HEK293 (cell line): ENCODE data around the gene TBC1D9B.
A peak's percentile ranks its signal among the peaks of the same experiment; 100 is the strongest.

Experiments
- CTCF ChIA-PET: fragments of 350-600 bp; formaldehyde crosslinking; extraction: SDS; loops from one replicate; lab custom pipeline; 2021; ENCODE audit warnings: antibody characterized with exemption; lab: Yijun Ruan, JAX
- POLR2A ChIA-PET: fragments of 300-600 bp; formaldehyde crosslinking; extraction: SDS; loops from one replicate; lab custom pipeline; 2020; ENCODE audit warnings: antibody characterized with exemption, inconsistent platforms; lab: Yijun Ruan, JAX
- H3K27ac ChIP-seq: fragments of 200-500 bp; sonication (Bioruptor generic); 2 replicates; pipeline ENCODE4 v1.5.1; 2014; ENCODE audit warnings: low read depth, low read length, control low read depth, inconsistent platforms; ENCODE audit errors: extremely low read depth
- H3K36me3 ChIP-seq, 2 experiments: fragments of 200-500 bp in 1 of 2; sonication (Bioruptor generic) in 1 of 2; 1 replicate in 1 of 2; 2 replicates in 1 of 2; pipeline ENCODE4 v1.5.1; 2014 to 2017; ENCODE audit warnings: inconsistent platforms in 2 of 2, low read length in 2 of 2; ENCODE audit not compliant: control insufficient read depth in 2 of 2, insufficient read depth in 1 of 2
- H3K4me1 ChIP-seq: fragments of 200-500 bp; sonication (Bioruptor generic); 2 replicates; pipeline ENCODE4 v1.5.1; 2014; ENCODE audit warnings: mild to moderate bottlenecking, low read length, inconsistent platforms; ENCODE audit not compliant: control insufficient read depth, insufficient read depth
- H3K4me3 ChIP-seq: 2 replicates; pipeline ENCODE4 v1.5.1; 2011; ENCODE audit warnings: low read depth, mild to moderate bottlenecking, control low read depth, low read length, moderate library complexity
- H3K9me3 ChIP-seq: fragments of 200-500 bp; sonication (Bioruptor generic); 2 replicates; pipeline ENCODE4 v1.5.1; 2014; ENCODE audit warnings: low read depth, low read length, inconsistent platforms; ENCODE audit not compliant: control insufficient read depth, insufficient read depth
- EGR2 ChIP-seq: fragments of 450-650 bp; formaldehyde crosslinking; IDR thresholded peaks from 2 replicates; pipeline ENCODE4 v1.5.1; 2016; ENCODE audit warnings: low read depth, missing biosample characterization, missing genetic modification characterization
- HOXA7 ChIP-seq: sonication (generic); formaldehyde crosslinking; IDR thresholded peaks from 2 replicates; pipeline ENCODE4 v1.8.1; 2022; ENCODE audit warnings: missing genetic modification reagents, borderline replicate concordance
- MZF1 ChIP-seq: fragments of 450-650 bp; formaldehyde crosslinking; IDR thresholded peaks from 2 replicates; pipeline ENCODE4 v1.5.1; 2017; ENCODE audit warnings: missing biosample characterization, missing genetic modification characterization, borderline replicate concordance
- SALL2 ChIP-seq: fragments of 450-650 bp; formaldehyde crosslinking; IDR thresholded peaks from 2 replicates; pipeline ENCODE4 v1.5.0; 2017; ENCODE audit warnings: missing biosample characterization, mild to moderate bottlenecking, missing genetic modification characterization, borderline replicate concordance
- YY2 ChIP-seq: fragments of 450-650 bp; formaldehyde crosslinking; IDR thresholded peaks from 2 replicates; pipeline ENCODE4 v1.5.1; 2016; ENCODE audit warnings: missing biosample characterization, missing genetic modification characterization
- ZBTB6 ChIP-seq: fragments of 450-650 bp; formaldehyde crosslinking; IDR thresholded peaks from 2 replicates; pipeline ENCODE4 v1.5.1; 2017; ENCODE audit warnings: missing biosample characterization, missing genetic modification characterization
- ZBTB7A ChIP-seq: fragments of 450-650 bp; formaldehyde crosslinking; IDR thresholded peaks from 2 replicates; pipeline ENCODE4 v1.5.1; 2016; ENCODE audit warnings: low read depth, missing biosample characterization, missing genetic modification characterization
- ZFHX2 ChIP-seq: fragments of 450-650 bp; formaldehyde crosslinking; conservative IDR thresholded peaks from 2 replicates; pipeline ENCODE4 v1.5.1; 2016; ENCODE audit warnings: missing biosample characterization, missing genetic modification characterization
- ZNF133 ChIP-seq: fragments of 450-650 bp; formaldehyde crosslinking; IDR thresholded peaks from 2 replicates; pipeline ENCODE4 v1.5.1; 2016; ENCODE audit warnings: missing biosample characterization, missing genetic modification characterization
- ZNF140 ChIP-seq: fragments of 450-650 bp; formaldehyde crosslinking; IDR thresholded peaks from 2 replicates; pipeline ENCODE4 v1.5.1; 2016; ENCODE audit warnings: missing biosample characterization, missing genetic modification characterization
- ZNF239 ChIP-seq: fragments of 450-650 bp; formaldehyde crosslinking; IDR thresholded peaks from 2 replicates; pipeline ENCODE4 v1.5.1; 2016; ENCODE audit warnings: missing biosample characterization, missing genetic modification characterization
- ZNF416 ChIP-seq: fragments of 450-650 bp; formaldehyde crosslinking; IDR thresholded peaks from 2 replicates; pipeline ENCODE4 v1.5.1; 2016; ENCODE audit warnings: missing biosample characterization, missing genetic modification characterization
- ZNF48 ChIP-seq: fragments of 450-650 bp; formaldehyde crosslinking; IDR thresholded peaks from 2 replicates; pipeline ENCODE4 v1.5.1; 2016; ENCODE audit warnings: missing biosample characterization, missing genetic modification characterization
- ZNF488 ChIP-seq: fragments of 450-650 bp; formaldehyde crosslinking; IDR thresholded peaks from 2 replicates; pipeline ENCODE4 v1.5.1; 2016; ENCODE audit warnings: missing biosample characterization, missing genetic modification characterization
- ZNF514 ChIP-seq: fragments of 450-650 bp; formaldehyde crosslinking; IDR thresholded peaks from 2 replicates; pipeline ENCODE4 v1.5.1; 2016; ENCODE audit warnings: missing biosample characterization, missing genetic modification characterization
- ZNF791 ChIP-seq: fragments of 450-650 bp; formaldehyde crosslinking; IDR thresholded peaks from 2 replicates; pipeline ENCODE4 v1.5.1; 2016; ENCODE audit warnings: missing biosample characterization, missing genetic modification characterization
- ZNF792 ChIP-seq: fragments of 450-650 bp; formaldehyde crosslinking; IDR thresholded peaks from 2 replicates; pipeline ENCODE4 v1.5.1; 2016; ENCODE audit warnings: missing biosample characterization, missing genetic modification characterization
- TF ChIP-seq, protein P1 (sequence below): fragments of 450-650 bp; IDR thresholded peaks from 2 replicates; pipeline ENCODE4 v1.5.1; 2018; ENCODE audit warnings: missing biosample characterization, mild to moderate bottlenecking, missing genetic modification characterization
- TF ChIP-seq, protein P2 (sequence below): fragments of 450-650 bp; formaldehyde crosslinking; IDR thresholded peaks from 2 replicates; pipeline ENCODE4 v1.5.1; 2016; ENCODE audit warnings: missing biosample characterization, missing genetic modification characterization
- TF ChIP-seq, protein P3 (sequence below): sonication (generic); formaldehyde crosslinking; IDR thresholded peaks from 2 replicates; pipeline ENCODE4 v1.8.1; 2022; ENCODE audit warnings: mild to moderate bottlenecking, moderate library complexity, missing genetic modification reagents

TBC1D9B gene

DNA sequence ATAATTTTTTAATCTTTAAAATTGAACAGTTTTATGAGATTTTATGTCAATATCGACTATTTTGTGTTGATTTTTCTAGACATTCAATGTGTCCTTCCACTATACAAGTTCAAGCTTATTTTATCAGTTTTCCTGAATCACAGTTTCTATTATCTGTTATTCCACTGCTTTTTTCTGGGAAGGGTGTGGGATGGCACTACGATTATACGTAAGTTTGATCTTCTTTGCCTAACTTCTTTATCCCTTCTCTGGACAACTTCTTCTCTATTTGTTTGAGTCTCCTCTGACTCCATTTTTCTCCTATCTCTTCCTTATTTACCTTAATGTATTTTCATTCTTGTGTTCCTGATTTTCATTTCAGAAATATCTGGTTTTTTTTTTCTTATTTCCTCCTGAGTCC lies 24.5 kb downstream of the TBC1D9B start:
- no peak overlapping the region for H3K27ac ChIP-seq
- POLR2A ChIA-PET = no interaction called here
- H3K9me3 ChIP-seq = no peaks in the 10 kb centered on the region; the same call in 1 of the 2 replicates
- TF ChIP-seq ZNF133 (tag by site-specific recombination) (peak; percentile 99), ZBTB6 (tag by site-specific recombination) (no peak), ZNF416 (tag by site-specific recombination) (no peak), ZNF239 (tag by site-specific recombination) (no peak), SALL2 (tag by site-specific recombination) (no peak), EGR2 (no peak)
- TF ChIP-seq, all 188 proteins: peak for 1
- CTCF ChIA-PET = interaction anchor here (0.7 kb wide), 1 partner anchor 116 kb away, joined by 4 read pairs; no protein-coding TSS in a partner anchor
- H3K4me3 ChIP-seq = no peak overlapping the region
- peaks cover 30 to 92% of the 10 kb centered on the region in 2 experiments for H3K36me3 ChIP-seq
- no peaks in the 10 kb centered on the region for H3K4me1 ChIP-seq

DNA sequence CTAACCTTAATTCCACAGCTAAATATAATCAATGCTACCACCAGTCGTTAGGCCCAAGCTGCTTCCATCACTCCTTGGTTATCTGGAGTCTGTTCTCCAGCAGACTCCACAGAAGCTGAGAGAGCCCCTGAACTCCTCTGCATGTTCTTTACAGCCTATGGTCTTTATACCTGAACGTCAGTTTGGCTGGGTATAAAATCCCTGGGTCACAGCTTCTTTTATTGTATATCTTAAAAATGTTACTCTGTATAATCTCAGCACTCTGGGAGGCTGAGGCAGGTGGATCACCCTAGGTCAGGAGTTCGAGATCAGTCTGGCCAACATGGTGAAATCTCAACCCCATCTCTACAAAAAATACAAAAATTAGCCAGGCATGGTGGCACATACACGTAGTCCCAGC lies 25.4 kb downstream of the TBC1D9B start:
- TF ChIP-seq MZF1 (tag by site-specific recombination) (no peak), HOXA7 (CRISPR knock-in tag) (no peak), ZNF48 (no peak)
- TF ChIP-seq, protein P1, sequence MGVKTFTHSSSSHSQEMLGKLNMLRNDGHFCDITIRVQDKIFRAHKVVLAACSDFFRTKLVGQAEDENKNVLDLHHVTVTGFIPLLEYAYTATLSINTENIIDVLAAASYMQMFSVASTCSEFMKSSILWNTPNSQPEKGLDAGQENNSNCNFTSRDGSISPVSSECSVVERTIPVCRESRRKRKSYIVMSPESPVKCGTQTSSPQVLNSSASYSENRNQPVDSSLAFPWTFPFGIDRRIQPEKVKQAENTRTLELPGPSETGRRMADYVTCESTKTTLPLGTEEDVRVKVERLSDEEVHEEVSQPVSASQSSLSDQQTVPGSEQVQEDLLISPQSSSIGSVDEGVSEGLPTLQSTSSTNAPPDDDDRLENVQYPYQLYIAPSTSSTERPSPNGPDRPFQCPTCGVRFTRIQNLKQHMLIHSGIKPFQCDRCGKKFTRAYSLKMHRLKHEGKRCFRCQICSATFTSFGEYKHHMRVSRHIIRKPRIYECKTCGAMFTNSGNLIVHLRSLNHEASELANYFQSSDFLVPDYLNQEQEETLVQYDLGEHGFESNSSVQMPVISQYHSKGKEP (tag by site-specific recombination) = no peak
- Histone ChIP-seq H3K4me3 (no peak overlapping the region), H3K9me3 (no peaks in the 10 kb centered on the region; the same call in 1 of the 2 replicates), H3K27ac (no peak overlapping the region), H3K36me3 (peaks cover 30 to 91% of the 10 kb centered on the region in 2 experiments), H3K4me1 (no peaks in the 10 kb centered on the region)
- ChIA-PET POLR2A (no interaction called here), CTCF (no interaction called here)

DNA sequence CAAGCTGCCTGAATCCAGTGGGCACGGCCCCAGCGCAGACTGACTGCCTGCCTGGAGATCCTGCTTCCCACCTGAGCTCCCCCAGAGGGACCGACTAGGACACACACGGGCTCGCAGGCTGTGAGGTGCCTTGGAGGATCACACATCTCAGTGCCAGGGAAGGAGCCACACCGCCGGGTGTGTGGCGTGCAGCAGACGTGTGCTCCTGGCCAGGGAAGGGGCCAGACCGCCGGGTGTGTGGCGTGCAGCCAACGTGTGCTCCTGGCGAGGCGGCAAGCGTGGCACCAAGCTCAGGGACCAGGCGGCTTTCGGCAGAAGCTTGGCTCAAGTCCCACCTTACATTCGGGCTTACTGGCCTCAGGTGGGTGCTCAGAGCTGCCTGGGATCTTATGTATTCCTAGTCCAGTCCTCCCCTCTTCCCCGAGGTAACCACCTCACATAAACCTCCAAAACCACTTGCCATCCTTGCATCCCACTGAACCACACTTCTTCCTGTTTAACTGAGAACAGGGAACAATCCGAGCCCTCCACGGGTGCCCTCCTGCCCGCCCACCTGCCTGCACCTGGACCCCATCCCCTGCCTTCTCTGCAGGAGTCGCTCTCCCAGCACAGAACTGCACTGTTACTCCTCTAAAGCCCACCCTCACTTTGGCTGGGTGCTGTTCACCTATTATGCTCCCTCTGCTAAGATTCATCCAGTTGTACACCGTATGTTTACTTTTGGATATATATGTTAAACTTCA lies 26.7 kb downstream of the TBC1D9B start:
- H3K9me3 ChIP-seq = no peaks in the 10 kb centered on the region; the same call in 1 of the 2 replicates
- no peak overlapping the region for H3K27ac ChIP-seq
- peaks cover 35 to 88% of the 10 kb centered on the region in 2 experiments for H3K36me3 ChIP-seq
- CTCF ChIA-PET = no interaction called here
- no peak overlapping the region for H3K4me3 ChIP-seq
- POLR2A ChIA-PET = interaction anchor here (0.7 kb wide), 1 partner anchor 9 kb away, joined by 3 read pairs; no protein-coding TSS in a partner anchor
- no peaks in the 10 kb centered on the region for H3K4me1 ChIP-seq
- no peak for TF ChIP-seq ZNF488 (tag by site-specific recombination)
- no peak for TF ChIP-seq ZNF792 (tag by site-specific recombination)
- TF ChIP-seq ZBTB7A (tag by site-specific recombination) = no peak
- no peak for TF ChIP-seq ZNF140
- TF ChIP-seq, protein P1 (tag by site-specific recombination) = no peak
- TF ChIP-seq, protein P2, sequence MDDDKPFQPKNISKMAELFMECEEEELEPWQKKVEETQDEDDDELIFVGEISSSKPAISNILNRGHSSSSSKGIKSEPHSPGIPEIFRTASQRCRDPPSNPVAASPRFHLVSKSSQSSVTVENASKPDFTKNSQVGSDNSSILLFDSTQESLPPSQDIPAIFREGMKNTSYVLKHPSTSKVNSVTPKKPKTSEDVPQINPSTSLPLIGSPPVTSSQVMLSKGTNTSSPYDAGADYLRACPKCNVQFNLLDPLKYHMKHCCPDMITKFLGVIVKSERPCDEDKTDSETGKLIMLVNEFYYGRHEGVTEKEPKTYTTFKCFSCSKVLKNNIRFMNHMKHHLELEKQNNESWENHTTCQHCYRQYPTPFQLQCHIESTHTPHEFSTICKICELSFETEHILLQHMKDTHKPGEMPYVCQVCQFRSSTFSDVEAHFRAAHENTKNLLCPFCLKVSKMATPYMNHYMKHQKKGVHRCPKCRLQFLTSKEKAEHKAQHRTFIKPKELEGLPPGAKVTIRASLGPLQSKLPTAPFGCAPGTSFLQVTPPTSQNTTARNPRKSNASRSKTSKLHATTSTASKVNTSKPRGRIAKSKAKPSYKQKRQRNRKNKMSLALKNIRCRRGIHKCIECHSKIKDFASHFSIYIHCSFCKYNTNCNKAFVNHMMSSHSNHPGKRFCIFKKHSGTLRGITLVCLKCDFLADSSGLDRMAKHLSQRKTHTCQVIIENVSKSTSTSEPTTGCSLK (tag by site-specific recombination) = no peak
- no peak for TF ChIP-seq ZNF791 (tag by site-specific recombination)
- TF ChIP-seq ZNF514 (tag by site-specific recombination) = no peak
- TF ChIP-seq, protein P3, sequence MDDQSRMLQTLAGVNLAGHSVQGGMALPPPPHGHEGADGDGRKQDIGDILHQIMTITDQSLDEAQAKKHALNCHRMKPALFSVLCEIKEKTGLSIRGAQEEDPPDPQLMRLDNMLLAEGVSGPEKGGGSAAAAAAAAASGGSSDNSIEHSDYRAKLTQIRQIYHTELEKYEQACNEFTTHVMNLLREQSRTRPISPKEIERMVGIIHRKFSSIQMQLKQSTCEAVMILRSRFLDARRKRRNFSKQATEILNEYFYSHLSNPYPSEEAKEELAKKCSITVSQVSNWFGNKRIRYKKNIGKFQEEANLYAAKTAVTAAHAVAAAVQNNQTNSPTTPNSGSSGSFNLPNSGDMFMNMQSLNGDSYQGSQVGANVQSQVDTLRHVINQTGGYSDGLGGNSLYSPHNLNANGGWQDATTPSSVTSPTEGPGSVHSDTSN (CRISPR knock-in tag) = no peak
- TF ChIP-seq YY2 (tag by site-specific recombination) = no peak
- TF ChIP-seq ZFHX2 (tag by site-specific recombination) = no peak
